A172 (cell line): Measurements from ENCODE around the gene NUDT22. TPM values are rescaled to one million over a fixed set of nuclear protein-coding genes. Genes with fewer than 3 reads are reported as not detected.

Experiments used
- DNase-seq: peaks from one replicate; pipeline ENCODE4 v3.0.0-alpha.2; 2015; ENCODE audit warnings: low spot score
- total RNA-seq: library from RNA; depleted of rRNA; stranded (reverse); fragments of >200 nt; shearing (Covaris generic); gene quantifications from 2 replicates; pipeline ENCODE4 v1.2.3, GENCODE V29; 2014

Gene NUDT22
- total RNA-seq, 1 experiment from 2014 or later: 49.3 TPM

- peak; percentile 30 for DNase-seq
Measured at GRCh38 chr11:64206457-64207255, 19.4 kb upstream of the NUDT22 start, which contains the start of gene FERMT3. TSS of gene FERMT3 (plus strand) at chr11:64206721. CDS start at chr11:64207365, 644 bp downstream.

- peak; percentile 94 for DNase-seq
Measured at GRCh38 chr11:64207256-64208085, 18.6 kb upstream of the NUDT22 start.

- DNase-seq: no peak
Measured at GRCh38 chr11:64208086-64208795, 17.8 kb upstream of the NUDT22 start.

DNA sequence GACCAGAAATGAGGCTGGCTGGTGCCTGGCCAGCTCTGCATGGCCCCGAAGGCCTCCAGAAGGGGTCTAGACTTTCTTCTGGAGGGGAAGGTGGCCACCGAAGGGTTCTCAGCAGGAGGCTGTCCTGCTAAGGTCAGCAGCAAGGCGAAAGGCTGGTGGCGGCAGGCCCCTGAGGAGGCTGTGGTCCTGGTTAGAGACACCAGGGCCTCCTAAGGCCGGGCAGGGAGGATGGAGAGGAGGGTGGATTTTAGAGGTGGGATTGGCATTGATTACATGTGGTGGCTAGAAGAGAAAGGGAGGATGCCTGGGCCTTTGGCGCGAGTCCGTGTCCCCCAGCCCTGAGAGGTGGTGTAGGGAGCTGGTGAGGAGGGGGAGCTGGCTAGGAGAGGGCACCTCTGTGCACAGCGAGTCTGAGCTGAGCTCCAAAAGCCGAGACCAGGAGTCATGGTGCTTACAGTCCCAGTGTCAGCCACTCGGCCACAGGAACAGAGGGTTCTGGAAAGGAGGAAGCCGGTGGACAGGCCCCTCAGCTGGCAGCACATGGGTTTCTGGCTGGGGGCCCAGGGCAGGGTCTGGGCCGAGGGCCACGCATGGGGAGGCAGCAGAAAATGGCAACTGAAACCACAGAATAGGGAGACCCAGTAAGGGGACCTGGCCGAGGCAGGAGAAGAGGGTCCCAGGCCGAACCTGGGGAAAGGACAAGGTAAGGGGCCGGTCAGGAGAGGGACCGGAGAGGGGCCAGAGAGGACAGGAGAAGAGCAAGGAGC is 17.1 kb upstream of the NUDT22 start:
- no peak for DNase-seq

- DNase-seq: no peak
Measured at GRCh38 chr11:64209563-64209843, 16.6 kb upstream of the NUDT22 start.

DNA sequence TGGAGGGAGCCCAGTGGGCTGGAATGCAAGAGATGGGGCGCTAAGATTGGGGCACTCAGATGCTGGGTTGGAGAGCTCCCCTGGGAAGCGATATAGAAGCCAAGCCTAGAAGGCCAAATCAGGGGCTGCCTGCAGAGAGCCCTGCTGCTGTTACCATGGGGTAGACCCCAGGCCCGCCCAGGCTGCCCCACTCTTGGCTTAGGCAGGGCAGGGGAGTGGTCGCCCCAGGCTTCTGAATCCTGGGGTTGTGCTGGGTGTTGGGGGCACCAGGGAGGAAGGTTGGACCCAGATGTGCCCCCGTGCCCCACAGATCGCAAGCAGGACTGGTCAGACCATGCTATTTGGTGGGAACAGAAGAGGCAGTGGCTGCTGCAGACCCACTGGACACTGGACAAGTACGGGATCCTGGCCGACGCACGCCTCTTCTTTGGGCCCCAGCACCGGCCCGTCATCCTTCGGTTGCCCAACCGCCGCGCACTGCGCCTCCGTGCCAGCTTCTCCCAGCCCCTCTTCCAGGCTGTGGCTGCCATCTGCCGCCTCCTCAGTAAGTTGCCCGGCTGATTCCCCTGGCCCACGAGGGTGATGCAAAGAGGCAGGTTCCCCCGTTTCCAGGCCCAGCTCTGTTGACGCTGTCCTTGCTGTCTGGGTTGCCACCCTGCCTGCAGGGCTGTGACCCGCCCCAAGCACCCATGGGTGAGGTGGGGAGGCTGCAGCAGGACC is 15.6 kb upstream of the NUDT22 start:
- no peak for DNase-seq

DNA sequence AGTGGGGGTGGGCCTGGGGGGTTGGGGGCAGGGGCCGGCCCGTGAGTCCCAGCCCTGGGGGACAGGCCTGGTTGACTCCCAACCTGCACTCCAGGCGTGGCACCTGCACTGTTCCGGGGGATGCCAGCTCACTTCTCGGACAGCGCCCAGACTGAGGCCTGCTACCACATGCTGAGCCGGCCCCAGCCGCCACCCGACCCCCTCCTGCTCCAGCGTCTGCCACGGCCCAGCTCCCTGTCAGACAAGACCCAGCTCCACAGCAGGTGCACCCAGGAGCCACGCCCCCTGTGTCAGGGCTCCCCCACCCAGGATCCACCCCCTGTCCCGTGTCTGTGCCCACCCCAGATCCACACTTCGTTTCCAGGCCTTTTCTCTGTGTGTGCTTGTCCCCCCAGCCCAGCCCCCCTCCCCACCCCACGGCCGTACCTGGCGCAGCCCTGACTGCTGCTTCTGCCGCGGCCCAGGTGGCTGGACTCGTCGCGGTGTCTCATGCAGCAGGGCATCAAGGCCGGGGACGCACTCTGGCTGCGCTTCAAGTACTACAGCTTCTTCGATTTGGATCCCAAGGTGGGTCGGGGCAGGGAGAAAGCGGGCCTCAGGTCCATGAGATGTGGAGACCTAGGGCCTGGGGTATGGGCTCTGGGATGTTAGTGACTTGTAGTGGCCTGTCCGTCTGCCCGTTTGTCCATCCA is 14.7 kb upstream of the NUDT22 start:
- DNase-seq: no peak

DNA sequence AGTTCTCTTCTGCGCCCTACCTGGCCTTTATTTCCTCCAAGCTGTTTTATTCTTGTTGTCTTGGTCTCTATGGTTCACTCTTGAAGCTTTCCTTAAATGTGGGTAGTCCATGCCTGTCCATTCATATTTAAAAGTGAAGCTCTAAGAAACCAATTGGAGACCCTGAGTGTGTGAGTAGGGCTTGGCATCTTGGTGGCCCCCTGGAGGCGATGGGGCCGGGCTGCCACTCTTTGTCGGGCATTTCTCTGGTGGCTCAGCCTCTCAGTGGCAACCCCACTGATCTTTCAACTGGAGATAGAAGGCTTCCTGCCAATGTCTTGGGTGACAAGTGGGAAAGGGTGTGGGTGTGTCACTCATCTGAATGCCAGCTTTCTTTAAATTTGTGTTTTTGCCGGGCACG is 9.2 kb upstream of the NUDT22 start:
- no peak for DNase-seq

DNA sequence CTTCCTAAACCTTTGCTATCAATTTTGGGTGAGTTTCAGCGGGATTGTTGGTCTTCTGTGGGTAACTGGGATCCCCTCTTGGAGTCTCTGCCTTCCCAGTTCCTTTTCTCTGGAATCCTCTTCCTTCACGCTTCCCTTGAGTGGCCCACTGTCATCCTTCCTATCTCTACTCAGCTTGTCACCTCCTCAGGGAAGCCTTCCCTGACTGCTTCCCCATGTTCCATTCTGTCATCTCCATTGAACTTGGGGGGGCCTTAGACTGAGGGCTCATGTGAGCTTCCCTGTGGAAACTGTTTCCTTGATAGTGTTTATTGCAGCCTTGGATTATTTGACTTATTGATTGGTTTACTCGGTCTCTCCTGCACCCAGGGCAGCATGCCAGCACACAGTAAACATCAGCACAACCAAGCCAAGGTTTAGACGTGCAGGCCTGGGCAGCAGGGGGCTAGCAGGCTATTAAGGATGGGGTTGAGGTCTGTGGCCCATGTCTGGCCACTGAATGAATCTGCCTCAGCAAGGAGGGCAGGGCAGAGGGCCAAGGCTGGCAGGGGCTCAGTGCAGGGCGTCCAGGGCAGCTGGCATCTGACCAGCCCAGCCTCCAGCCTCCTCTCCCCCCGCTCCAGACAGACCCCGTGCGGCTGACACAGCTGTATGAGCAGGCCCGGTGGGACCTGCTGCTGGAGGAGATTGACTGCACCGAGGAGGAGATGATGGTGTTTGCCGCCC is 7.3 kb upstream of the NUDT22 start:
- DNase-seq: no peak

DNA sequence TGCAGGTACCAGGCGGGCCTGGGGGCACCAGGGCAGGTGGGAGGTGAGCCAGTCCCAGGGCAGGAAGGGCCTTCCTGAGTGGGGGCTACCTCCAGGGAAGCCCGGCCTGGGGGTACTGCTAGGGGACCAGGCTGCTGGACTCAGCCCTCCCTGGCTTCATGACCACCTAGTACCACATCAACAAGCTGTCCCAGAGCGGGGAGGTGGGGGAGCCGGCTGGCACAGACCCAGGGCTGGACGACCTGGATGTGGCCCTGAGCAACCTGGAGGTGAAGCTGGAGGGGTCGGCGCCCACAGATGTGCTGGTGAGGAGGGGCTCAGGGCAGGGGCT is 6.8 kb upstream of the NUDT22 start:
- no peak for DNase-seq

DNA sequence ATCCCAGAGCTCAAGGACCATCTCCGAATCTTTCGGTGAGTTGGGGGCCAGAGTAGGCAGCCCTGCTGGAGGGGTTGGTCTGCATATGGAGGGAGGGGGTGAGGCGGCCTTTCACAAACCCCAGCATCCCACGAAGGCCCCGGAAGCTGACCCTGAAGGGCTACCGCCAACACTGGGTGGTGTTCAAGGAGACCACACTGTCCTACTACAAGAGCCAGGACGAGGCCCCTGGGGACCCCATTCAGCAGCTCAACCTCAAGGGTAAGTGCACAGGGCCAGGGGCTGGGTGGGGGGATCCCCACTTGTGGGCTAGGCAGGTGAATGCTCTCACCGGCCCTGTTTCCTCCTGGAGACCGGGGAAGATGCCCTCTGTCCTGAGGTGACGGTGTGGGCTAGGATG is 6.3 kb upstream of the NUDT22 start:
- DNase-seq: no peak

GRCh38 chr11:64220271-64220670 is 5.8 kb upstream of the NUDT22 start:
- no peak for DNase-seq

DNA sequence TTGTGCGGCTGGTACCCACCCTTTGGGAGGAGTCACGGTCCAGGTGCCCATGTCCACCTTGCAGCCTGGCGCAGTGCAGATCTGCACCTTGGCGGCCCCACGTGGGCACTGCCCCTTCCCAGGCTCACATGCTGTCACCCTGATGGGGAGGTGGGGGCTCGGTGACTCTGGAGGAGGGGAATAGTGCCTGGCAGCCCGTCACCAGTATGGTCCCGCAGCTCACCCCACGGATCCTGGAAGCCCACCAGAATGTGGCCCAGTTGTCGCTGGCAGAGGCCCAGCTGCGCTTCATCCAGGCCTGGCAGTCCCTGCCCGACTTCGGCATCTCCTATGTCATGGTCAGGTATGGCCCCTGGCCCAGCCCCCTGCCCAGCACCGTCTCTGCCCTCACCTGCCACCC is 5.3 kb upstream of the NUDT22 start:
- DNase-seq: no peak

DNA sequence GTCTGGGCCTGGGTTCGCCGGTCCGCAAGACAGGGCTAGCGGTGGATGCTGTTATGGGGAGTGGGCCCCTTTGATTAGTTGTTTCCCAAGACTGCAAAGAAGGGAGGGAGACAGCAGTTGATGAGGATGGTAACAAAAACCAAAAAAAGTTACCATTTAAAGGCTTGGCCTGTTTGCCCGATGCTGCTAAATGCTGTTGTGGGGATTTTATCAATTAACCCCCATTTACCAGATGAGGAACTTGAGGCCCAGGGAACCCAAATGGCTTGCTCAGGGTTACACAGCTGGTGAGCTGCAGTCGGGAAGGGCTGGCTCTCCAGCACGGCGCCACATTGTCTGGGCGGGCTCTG is 3.4 kb upstream of the NUDT22 start:
- DNase-seq: no peak

- no peak for DNase-seq
Measured at GRCh38 chr11:64223001-64223651, 2.9 kb upstream of the NUDT22 start.

GRCh38 chr11:64224151-64224890 is 1.8 kb upstream of the NUDT22 start:
- DNase-seq: peak; percentile 79

GRCh38 chr11:64224891-64225607 is 1.0 kb upstream of the NUDT22 start:
- DNase-seq: no peak

DNA sequence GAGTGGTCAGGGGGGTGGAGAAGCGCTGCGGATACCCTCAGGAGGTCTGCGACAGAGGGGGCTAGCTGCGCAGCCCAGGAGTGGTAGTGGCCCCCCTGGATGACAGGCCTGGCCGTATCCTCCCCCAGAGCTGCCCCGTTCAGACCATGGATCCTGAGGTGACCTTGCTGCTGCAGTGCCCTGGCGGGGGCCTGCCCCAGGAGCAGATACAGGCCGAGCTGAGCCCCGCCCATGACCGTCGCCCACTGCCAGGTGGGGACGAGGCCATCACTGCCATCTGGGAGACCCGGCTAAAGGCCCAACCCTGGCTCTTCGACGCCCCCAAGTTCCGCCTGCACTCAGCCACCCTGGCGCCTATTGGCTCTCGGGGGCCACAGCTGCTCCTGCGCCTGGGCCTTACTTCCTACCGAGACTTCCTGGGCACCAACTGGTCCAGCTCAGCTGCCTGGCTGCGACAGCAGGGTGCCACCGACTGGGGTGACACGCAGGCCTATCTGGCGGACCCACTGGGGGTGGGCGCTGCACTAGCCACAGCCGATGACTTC is 505 bp downstream of the NUDT22 start:
- DNase-seq: no peak
